ENCODE results near the gene LDB2. TPM values are rescaled to one million over a fixed set of nuclear protein-coding genes. Genes with fewer than 3 reads are reported as not detected.

LDB2 gene
- total and polyA plus RNA-seq, 2 donors (not counting 3 experiments of a cell fraction or from before 2014, with no cell fraction given): 127 to 223 TPM

DNA sequence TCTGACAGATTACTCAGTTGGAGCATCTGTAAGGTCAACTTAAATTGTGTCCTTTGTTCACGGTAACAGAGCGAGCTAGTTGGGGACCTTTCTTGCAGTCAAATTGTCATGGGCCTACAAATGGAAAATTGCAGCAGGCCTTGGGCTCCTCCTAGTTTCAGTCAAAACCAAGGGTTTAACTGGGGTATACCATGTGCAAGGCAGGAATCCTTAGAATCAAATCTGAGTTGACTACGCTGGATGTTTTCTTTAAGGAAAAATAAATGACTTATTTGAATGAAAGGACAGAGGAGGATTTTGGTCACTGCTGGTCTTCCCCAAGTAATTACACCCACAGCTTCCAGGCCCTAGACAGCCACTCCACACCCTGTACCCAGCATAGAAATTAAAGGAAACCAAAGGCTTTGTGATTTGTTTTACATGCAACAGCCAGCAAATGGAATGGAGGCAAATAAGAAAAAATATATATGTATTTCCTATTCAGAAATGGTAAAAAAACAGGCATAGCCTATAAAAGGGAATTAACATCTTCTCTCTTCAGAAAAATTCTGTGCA lies 307.1 kb downstream of the LDB2 start:
- peaks cover 0 to 10% of the 10 kb centered on the region in 2 experiments for H3K36me3 ChIP-seq (ENCODE audit: control insufficient read depth in 2 of 2, extremely low read depth in 1 of 2, insufficient read depth in 2 of 2, low read length in 2 of 2)
- dilution Hi-C loops (cut with MboI; ENCODE audit: extremely low pct_ligation_motif_present, low sequenced_read_pairs): no loop called here
- no TSS peak for BruUV-seq (replicated peaks)
- no peaks in the 10 kb centered on the region for H3K4me1 ChIP-seq (ENCODE audit: control insufficient read depth, extremely low read depth, insufficient read depth, low read length)
- no peaks in the 10 kb centered on the region for H4K20me1 ChIP-seq (replicated peaks; ENCODE audit: control insufficient read depth, extremely low read depth, insufficient read depth, low read length)
- H3K9me3 ChIP-seq (replicated peaks; ENCODE audit: control insufficient read depth, insufficient read depth, low read length): no peaks in the 10 kb centered on the region
- no peak for TF ChIP-seq POLR2AphosphoS5 (IDR thresholded peaks at IDR 0.05; ENCODE audit: insufficient read depth, low read depth, low read length)
- TF ChIP-seq GATA2 (IDR thresholded peaks at IDR 0.05; ENCODE audit: insufficient read depth, insufficient read length, low read depth, low read length): no peak
- TF ChIP-seq CTCF (IDR thresholded peaks at IDR 0.05; ENCODE audit: extremely low read depth in 1 of 2, insufficient read depth in 1 of 2, low read depth in 1 of 2, low read length in 2 of 2): no peak
- TF ChIP-seq JUN (IDR thresholded peaks at IDR 0.05; ENCODE audit: borderline replicate concordance, insufficient read depth, insufficient read length, low read depth): no peak
- no peak for TF ChIP-seq POLR2A (IDR thresholded peaks at IDR 0.05; ENCODE audit: low read depth, low read length)
- TF ChIP-seq FOS (IDR thresholded peaks at IDR 0.05; ENCODE audit: borderline replicate concordance, insufficient read depth, low read length): no peak
- TF ChIP-seq MYC (IDR thresholded peaks at IDR 0.05; ENCODE audit: low read depth, low read length): no peak
- no peak for TF ChIP-seq MAX (IDR thresholded peaks at IDR 0.05; ENCODE audit: insufficient read depth, insufficient read length)
- DNase-seq (ENCODE audit: low read depth, low spot score) (no peak), FAIRE-seq (no peak)
- CTCF ChIA-PET: no interaction called here
- no peaks in the 10 kb centered on the region for H3K27me3 ChIP-seq (ENCODE audit: control insufficient read depth in 2 of 2, insufficient read depth in 2 of 2, low read length in 2 of 2)
- POLR2A ChIA-PET: no interaction called here
- H3K79me2 ChIP-seq (ENCODE audit: control insufficient read depth, insufficient read depth, low read length): no peaks in the 10 kb centered on the region
- no peak overlapping the region for H3K27ac ChIP-seq (ENCODE audit: insufficient read depth, low read depth, low read length)
- no peak overlapping the region for H3K9ac ChIP-seq (replicated peaks; ENCODE audit: extremely low read depth, insufficient read depth, low read length)
- no peak overlapping the region for H3K4me3 ChIP-seq (replicated peaks in 1 of 3; ENCODE audit: insufficient read depth in 1 of 3, low read depth in 1 of 3, low read length in 3 of 3)
- no peak overlapping the region for H2AFZ ChIP-seq (ENCODE audit: low read depth, low read length)
- intact Hi-C loops (cut with micrococcal nuclease): no loop called here
- no peaks in the 10 kb centered on the region for H3K9me1 ChIP-seq (replicated peaks; ENCODE audit: control insufficient read depth, extremely low read depth, insufficient read depth, low read length)
- H3K4me2 ChIP-seq (ENCODE audit: insufficient read depth, low read length): no peak overlapping the region
